GM12878 (cell line): ENCODE data around the gene HDAC9. TPM values are rescaled to one million over a fixed set of nuclear protein-coding genes. Genes with fewer than 3 reads are reported as not detected.

Experiments
- BACH1 ChIP-seq: fragments of 450-650 bp; IDR thresholded peaks from 2 replicates; pipeline ENCODE4 v1.6.1; 2017; ENCODE audit warnings: mild to moderate bottlenecking, borderline replicate concordance
- BMI1 ChIP-seq: fragments of 450-650 bp; IDR thresholded peaks from 2 replicates; pipeline ENCODE4 v1.6.1; 2016; ENCODE audit warnings: mild to moderate bottlenecking, moderate library complexity, borderline replicate concordance
- CBX3 ChIP-seq: fragments of 200-600 bp; sonication (generic); IDR thresholded peaks from 2 replicates; pipeline ENCODE4 v1.6.1; 2016; ENCODE audit warnings: low read depth, borderline replicate concordance
- CHD1 ChIP-seq: IDR thresholded peaks from 2 replicates; pipeline ENCODE4 v1.6.1; 2012; ENCODE audit warnings: low read depth, low read length, improper control_type of control experiment
- CHD2 ChIP-seq: IDR thresholded peaks from 2 replicates; pipeline ENCODE4 v1.6.1; 2011; ENCODE audit warnings: low read depth, low read length, improper control_type of control experiment, borderline replicate concordance
- GATAD2B ChIP-seq: fragments of 450-650 bp; conservative IDR thresholded peaks from 2 replicates; pipeline ENCODE4 v1.6.1; 2017; ENCODE audit warnings: low read depth, mild to moderate bottlenecking, moderate library complexity
- JUNB ChIP-seq: IDR thresholded peaks from 2 replicates; pipeline ENCODE4 v1.6.1; 2016; ENCODE audit warnings: antibody characterized with exemption, mild to moderate bottlenecking
- KLF5 ChIP-seq: fragments of 450-650 bp; IDR thresholded peaks from 2 replicates; pipeline ENCODE4 v1.6.1; 2014; ENCODE audit warnings: mild to moderate bottlenecking; ENCODE audit not compliant: partially characterized antibody
- MXI1 ChIP-seq: fragments of 150-350 bp; IDR thresholded peaks from 2 replicates; pipeline ENCODE4 v1.6.1; 2011; ENCODE audit warnings: low read depth, mild to moderate bottlenecking, inconsistent platforms, low read length, improper control_type of control experiment
- NRF1 ChIP-seq: conservative IDR thresholded peaks from 2 replicates; pipeline ENCODE4 v1.6.1; 2011; ENCODE audit warnings: mild to moderate bottlenecking, low read depth, low read length, improper control_type of control experiment
- RAD51 ChIP-seq: fragments of 450-650 bp; IDR thresholded peaks from 2 replicates; pipeline ENCODE4 v1.6.1; 2016; ENCODE audit warnings: moderate library complexity, mild to moderate bottlenecking, inconsistent platforms
- STAT1 ChIP-seq: fragments of 450-650 bp; conservative IDR thresholded peaks from 2 replicates; pipeline ENCODE4 v1.6.1; 2014; ENCODE audit warnings: antibody characterized with exemption, mild to moderate bottlenecking
- TARDBP ChIP-seq: IDR thresholded peaks from 2 replicates; pipeline ENCODE4 v1.6.1; 2016; ENCODE audit warnings: borderline replicate concordance
- ZBTB4 ChIP-seq: fragments of 450-650 bp; formaldehyde crosslinking; IDR thresholded peaks from 2 replicates; pipeline ENCODE4 v1.4.0; 2022; ENCODE audit warnings: mild to moderate bottlenecking, moderate library complexity
- ZSCAN29 ChIP-seq: fragments of 450-650 bp; IDR thresholded peaks from 2 replicates; pipeline ENCODE4 v1.6.1; 2017; ENCODE audit warnings: mild to moderate bottlenecking, moderate library complexity
- polyA plus RNA-seq, 11 experiments: library from polyadenylated mRNA; depleted of rRNA in 4 of 11; unstranded in 6 of 11; stranded (reverse) in 5 of 11; fragments of >200 nt; fragmentation: Nextera tagmentation in 4 of 11; fragmentation: Illumina TruSeq in 1 of 11; extraction: Ambion mirVana in 4 of 11; extraction: Trizol in 1 of 11; gene quantifications; 1 replicate in 1 of 11; 2 replicates in 10 of 11; pipeline versions ENCODE4 v1.2.1 to v1.2.3, GENCODE V29; 2011 to 2016; ENCODE audit warnings: inconsistent platforms in 2 of 11, missing spikeins in 2 of 11, low read depth in 1 of 11
- total RNA-seq, 4 experiments: library from RNA; depleted of rRNA in 3 of 4; stranded (reverse); fragments of >200 nt in 3 of 4; fragmentation: Illumina TruSeq in 1 of 4; extraction: Trizol in 1 of 4; gene quantifications; 2 replicates each; pipeline versions ENCODE4 v1.2.1 to v1.2.3, GENCODE V29; 2013 to 2021
- TF ChIP-seq, protein P1 (sequence below): fragments of 450-650 bp; IDR thresholded peaks from 2 replicates; pipeline ENCODE4 v1.6.1; 2017; ENCODE audit warnings: antibody characterized with exemption, mild to moderate bottlenecking, moderate library complexity
- TF ChIP-seq, protein P2 (sequence below): IDR thresholded peaks from 2 replicates; pipeline ENCODE4 v1.6.1; 2012; ENCODE audit warnings: low read depth, low read length, improper control_type of control experiment
- TF ChIP-seq, protein P3 (sequence below): fragments of 450-650 bp; IDR thresholded peaks from 2 replicates; pipeline ENCODE4 v1.6.1; 2018; ENCODE audit warnings: mild to moderate bottlenecking, low read depth, moderate library complexity; ENCODE audit not compliant: partially characterized antibody
- TF ChIP-seq, protein P4 (sequence below): fragments of 450-650 bp; IDR thresholded peaks from 2 replicates; pipeline ENCODE4 v1.6.1; 2016; ENCODE audit warnings: mild to moderate bottlenecking

The HDAC9 gene
- total and polyA plus RNA-seq, 10 of the 15 experiments (the other 5 are each of a cell fraction or from before 2014, with no cell fraction given): 0.73 to 12.8 (median 0.92) TPM

DNA sequence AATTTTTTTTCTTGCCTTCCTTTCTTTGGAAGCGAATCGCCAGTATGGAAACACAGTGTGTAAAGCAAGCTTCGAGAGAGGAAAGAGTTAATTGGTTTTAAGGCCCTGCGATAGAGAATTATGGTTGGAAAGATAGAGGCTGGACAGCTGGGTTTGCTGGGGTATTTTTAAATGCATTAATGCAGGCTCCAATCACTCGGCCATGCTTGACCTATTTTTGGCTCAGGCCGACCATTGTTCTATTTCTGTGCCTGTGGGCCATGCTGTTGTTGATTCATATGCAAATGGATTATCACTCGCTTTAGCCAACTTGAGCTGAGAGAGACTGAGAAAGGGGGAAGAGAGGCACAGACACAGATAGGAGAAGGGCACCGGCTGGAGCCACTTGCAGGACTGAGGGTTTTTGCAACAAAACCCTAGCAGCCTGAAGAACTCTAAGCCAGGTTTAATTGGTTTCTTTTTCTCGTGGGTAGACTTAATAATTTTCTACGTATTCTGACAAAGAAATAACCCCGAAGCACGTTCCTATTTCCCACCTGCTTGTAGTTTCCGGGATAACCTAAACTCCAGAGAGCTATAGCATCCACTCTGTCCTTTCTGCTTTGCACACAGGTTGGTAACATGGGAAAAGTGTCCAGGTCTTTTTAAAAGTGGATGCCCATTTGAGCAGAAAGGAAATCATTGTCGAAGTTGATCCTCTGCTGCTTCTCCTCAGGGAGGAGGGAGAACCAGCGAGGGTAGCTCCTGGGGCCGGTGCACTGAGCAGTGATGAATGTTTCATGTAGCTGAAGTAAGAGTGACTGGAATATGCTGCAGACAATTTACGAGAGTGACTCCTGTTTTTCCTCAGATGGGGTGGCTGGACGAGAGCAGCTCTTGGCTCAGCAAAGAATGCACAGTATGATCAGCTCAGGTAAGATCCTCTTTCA is at the start of gene HDAC9 (continued):
- TF ChIP-seq, protein P1, sequence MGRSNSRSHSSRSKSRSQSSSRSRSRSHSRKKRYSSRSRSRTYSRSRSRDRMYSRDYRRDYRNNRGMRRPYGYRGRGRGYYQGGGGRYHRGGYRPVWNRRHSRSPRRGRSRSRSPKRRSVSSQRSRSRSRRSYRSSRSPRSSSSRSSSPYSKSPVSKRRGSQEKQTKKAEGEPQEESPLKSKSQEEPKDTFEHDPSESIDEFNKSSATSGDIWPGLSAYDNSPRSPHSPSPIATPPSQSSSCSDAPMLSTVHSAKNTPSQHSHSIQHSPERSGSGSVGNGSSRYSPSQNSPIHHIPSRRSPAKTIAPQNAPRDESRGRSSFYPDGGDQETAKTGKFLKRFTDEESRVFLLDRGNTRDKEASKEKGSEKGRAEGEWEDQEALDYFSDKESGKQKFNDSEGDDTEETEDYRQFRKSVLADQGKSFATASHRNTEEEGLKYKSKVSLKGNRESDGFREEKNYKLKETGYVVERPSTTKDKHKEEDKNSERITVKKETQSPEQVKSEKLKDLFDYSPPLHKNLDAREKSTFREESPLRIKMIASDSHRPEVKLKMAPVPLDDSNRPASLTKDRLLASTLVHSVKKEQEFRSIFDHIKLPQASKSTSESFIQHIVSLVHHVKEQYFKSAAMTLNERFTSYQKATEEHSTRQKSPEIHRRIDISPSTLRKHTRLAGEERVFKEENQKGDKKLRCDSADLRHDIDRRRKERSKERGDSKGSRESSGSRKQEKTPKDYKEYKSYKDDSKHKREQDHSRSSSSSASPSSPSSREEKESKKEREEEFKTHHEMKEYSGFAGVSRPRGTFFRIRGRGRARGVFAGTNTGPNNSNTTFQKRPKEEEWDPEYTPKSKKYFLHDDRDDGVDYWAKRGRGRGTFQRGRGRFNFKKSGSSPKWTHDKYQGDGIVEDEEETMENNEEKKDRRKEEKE: no peak
- no peak for TF ChIP-seq CHD1
- no peak for TF ChIP-seq ZBTB4 (CRISPR knock-in tag)
- TF ChIP-seq BACH1: no peak
- no peak for TF ChIP-seq CBX3
- TF ChIP-seq MXI1: no peak
- TF ChIP-seq, protein P2, sequence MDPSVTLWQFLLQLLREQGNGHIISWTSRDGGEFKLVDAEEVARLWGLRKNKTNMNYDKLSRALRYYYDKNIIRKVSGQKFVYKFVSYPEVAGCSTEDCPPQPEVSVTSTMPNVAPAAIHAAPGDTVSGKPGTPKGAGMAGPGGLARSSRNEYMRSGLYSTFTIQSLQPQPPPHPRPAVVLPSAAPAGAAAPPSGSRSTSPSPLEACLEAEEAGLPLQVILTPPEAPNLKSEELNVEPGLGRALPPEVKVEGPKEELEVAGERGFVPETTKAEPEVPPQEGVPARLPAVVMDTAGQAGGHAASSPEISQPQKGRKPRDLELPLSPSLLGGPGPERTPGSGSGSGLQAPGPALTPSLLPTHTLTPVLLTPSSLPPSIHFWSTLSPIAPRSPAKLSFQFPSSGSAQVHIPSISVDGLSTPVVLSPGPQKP: no peak
- no peak for TF ChIP-seq JUNB
- TF ChIP-seq CHD2: no peak
- TF ChIP-seq, protein P3, sequence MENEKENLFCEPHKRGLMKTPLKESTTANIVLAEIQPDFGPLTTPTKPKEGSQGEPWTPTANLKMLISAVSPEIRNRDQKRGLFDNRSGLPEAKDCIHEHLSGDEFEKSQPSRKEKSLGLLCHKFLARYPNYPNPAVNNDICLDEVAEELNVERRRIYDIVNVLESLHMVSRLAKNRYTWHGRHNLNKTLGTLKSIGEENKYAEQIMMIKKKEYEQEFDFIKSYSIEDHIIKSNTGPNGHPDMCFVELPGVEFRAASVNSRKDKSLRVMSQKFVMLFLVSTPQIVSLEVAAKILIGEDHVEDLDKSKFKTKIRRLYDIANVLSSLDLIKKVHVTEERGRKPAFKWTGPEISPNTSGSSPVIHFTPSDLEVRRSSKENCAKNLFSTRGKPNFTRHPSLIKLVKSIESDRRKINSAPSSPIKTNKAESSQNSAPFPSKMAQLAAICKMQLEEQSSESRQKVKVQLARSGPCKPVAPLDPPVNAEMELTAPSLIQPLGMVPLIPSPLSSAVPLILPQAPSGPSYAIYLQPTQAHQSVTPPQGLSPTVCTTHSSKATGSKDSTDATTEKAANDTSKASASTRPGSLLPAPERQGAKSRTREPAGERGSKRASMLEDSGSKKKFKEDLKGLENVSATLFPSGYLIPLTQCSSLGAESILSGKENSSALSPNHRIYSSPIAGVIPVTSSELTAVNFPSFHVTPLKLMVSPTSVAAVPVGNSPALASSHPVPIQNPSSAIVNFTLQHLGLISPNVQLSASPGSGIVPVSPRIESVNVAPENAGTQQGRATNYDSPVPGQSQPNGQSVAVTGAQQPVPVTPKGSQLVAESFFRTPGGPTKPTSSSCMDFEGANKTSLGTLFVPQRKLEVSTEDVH: no peak
- TF ChIP-seq KLF5: no peak
- TF ChIP-seq BMI1: no peak
- TF ChIP-seq ZSCAN29: no peak
- no peak for TF ChIP-seq NRF1
- no peak for TF ChIP-seq RAD51
- TF ChIP-seq TARDBP: no peak
- TF ChIP-seq, protein P4, sequence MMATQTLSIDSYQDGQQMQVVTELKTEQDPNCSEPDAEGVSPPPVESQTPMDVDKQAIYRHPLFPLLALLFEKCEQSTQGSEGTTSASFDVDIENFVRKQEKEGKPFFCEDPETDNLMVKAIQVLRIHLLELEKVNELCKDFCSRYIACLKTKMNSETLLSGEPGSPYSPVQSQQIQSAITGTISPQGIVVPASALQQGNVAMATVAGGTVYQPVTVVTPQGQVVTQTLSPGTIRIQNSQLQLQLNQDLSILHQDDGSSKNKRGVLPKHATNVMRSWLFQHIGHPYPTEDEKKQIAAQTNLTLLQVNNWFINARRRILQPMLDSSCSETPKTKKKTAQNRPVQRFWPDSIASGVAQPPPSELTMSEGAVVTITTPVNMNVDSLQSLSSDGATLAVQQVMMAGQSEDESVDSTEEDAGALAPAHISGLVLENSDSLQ: no peak
- no peak for TF ChIP-seq GATAD2B
- no peak for TF ChIP-seq STAT1
